ENCODE data around the gene VWC2L. TPM values are rescaled to one million over a fixed set of nuclear protein-coding genes. Genes with fewer than 3 reads are reported as not detected.

The VWC2L gene
- total and polyA plus RNA-seq, 2 experiments from 2014 or later: not detected

DNA sequence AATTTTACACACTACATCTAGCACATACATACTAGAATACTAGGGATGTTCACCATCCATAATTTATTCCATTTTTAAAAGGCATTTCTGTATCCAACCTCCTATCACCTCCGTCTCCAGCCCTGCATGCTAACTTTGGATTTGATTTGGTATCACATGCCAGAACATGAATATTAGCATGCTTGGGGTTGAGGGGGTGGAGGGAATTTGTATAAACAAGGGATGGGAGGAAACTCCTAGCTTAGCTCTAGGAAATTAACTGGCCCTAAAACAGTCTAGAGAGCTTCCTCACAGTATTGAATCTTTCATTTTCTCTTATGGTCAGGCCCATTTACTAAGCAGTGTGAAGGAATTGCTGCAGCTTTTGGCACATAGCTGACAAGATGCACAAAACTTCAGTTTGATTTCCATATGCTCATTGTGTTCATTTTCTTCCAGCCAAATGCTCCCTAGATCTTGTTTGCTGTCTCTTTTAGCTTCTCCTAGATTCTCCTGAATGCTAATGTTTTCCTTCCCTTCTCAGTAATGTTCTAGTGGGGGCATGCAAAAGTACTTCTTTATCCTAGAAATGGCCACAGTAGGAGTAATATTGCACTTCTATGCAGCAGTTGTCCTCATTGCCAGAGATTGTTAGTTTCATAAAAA lies 135.2 kb downstream of the VWC2L start (continued):
- TF ChIP-seq ZNF331 (CRISPR knock-in tag; IDR thresholded peaks at IDR 0.05; ENCODE audit: low read depth) (no peak), EZH2 (IDR thresholded peaks at IDR 0.05; ENCODE audit: low read depth, unreplicated experiment) (no peak), ZNF114 (CRISPR knock-in tag; IDR thresholded peaks at IDR 0.05) (no peak), CREB1 (CRISPR knock-in tag; IDR thresholded peaks at IDR 0.05; ENCODE audit: low read depth) (no peak), EZH2phosphoT487 (IDR thresholded peaks at IDR 0.05; ENCODE audit: unreplicated experiment) (no peak)
- TF ChIP-seq, protein P1, sequence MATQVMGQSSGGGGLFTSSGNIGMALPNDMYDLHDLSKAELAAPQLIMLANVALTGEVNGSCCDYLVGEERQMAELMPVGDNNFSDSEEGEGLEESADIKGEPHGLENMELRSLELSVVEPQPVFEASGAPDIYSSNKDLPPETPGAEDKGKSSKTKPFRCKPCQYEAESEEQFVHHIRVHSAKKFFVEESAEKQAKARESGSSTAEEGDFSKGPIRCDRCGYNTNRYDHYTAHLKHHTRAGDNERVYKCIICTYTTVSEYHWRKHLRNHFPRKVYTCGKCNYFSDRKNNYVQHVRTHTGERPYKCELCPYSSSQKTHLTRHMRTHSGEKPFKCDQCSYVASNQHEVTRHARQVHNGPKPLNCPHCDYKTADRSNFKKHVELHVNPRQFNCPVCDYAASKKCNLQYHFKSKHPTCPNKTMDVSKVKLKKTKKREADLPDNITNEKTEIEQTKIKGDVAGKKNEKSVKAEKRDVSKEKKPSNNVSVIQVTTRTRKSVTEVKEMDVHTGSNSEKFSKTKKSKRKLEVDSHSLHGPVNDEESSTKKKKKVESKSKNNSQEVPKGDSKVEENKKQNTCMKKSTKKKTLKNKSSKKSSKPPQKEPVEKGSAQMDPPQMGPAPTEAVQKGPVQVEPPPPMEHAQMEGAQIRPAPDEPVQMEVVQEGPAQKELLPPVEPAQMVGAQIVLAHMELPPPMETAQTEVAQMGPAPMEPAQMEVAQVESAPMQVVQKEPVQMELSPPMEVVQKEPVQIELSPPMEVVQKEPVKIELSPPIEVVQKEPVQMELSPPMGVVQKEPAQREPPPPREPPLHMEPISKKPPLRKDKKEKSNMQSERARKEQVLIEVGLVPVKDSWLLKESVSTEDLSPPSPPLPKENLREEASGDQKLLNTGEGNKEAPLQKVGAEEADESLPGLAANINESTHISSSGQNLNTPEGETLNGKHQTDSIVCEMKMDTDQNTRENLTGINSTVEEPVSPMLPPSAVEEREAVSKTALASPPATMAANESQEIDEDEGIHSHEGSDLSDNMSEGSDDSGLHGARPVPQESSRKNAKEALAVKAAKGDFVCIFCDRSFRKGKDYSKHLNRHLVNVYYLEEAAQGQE (IDR thresholded peaks at IDR 0.05; ENCODE audit: unreplicated experiment): no peak

DNA sequence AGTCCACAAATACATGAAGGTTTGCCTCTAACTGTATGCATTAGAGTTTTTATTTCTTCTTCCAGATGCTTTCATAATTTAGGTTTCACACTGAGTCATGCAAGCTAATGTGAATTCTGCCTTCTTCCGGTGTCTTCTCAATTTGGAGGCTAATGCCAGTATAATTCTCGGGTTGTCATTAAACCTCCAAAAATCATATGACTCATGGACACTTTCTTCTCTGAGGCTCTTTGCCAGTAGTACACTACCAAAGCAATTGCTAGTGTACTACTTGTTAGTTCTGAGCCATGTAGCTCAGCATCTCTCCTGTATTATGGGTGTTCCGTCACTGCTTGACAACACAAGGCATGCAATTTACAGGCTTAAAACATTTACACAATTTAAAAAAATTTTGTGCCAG lies 137.1 kb downstream of the VWC2L start:
- H4K20me1 ChIP-seq (replicated peaks; ENCODE audit: insufficient read depth): no peaks in the 10 kb centered on the region
- H3K27ac Mint-ChIP-seq: no peak overlapping the region
- H3K27me3 ChIP-seq (ENCODE audit: insufficient read depth): no peaks in the 10 kb centered on the region
- no peaks in the 10 kb centered on the region for H3K79me2 ChIP-seq (replicated peaks; ENCODE audit: insufficient read depth)
- no peaks in the 10 kb centered on the region for H3K27me3 Mint-ChIP-seq (ENCODE audit: insufficient read depth, low read depth, poor library complexity)
- no peaks in the 10 kb centered on the region for H3K4me1 ChIP-seq (ENCODE audit: insufficient read depth)
- H3K4me3 ChIP-seq: no peak overlapping the region
- H3K36me3 Mint-ChIP-seq (ENCODE audit: low read depth): no peaks in the 10 kb centered on the region
- H2AFZ ChIP-seq: no peak overlapping the region
- H3K36me3 ChIP-seq (ENCODE audit: insufficient read depth): no peaks in the 10 kb centered on the region
- DNase-seq (ENCODE audit: low spot score) (no peak), ATAC-seq (no peak)
- no peaks in the 10 kb centered on the region for H3F3A ChIP-seq (replicated peaks; ENCODE audit: low read depth)
- no peak overlapping the region for H3K4me3 Mint-ChIP-seq
- no peaks in the 10 kb centered on the region for H3K9me3 Mint-ChIP-seq
- H3K4me2 ChIP-seq: no peak overlapping the region
- H3K4me1 Mint-ChIP-seq: no peaks in the 10 kb centered on the region
- H3K9me2 ChIP-seq (ENCODE audit: insufficient read depth): no peaks in the 10 kb centered on the region
- TF ChIP-seq, protein P2, sequence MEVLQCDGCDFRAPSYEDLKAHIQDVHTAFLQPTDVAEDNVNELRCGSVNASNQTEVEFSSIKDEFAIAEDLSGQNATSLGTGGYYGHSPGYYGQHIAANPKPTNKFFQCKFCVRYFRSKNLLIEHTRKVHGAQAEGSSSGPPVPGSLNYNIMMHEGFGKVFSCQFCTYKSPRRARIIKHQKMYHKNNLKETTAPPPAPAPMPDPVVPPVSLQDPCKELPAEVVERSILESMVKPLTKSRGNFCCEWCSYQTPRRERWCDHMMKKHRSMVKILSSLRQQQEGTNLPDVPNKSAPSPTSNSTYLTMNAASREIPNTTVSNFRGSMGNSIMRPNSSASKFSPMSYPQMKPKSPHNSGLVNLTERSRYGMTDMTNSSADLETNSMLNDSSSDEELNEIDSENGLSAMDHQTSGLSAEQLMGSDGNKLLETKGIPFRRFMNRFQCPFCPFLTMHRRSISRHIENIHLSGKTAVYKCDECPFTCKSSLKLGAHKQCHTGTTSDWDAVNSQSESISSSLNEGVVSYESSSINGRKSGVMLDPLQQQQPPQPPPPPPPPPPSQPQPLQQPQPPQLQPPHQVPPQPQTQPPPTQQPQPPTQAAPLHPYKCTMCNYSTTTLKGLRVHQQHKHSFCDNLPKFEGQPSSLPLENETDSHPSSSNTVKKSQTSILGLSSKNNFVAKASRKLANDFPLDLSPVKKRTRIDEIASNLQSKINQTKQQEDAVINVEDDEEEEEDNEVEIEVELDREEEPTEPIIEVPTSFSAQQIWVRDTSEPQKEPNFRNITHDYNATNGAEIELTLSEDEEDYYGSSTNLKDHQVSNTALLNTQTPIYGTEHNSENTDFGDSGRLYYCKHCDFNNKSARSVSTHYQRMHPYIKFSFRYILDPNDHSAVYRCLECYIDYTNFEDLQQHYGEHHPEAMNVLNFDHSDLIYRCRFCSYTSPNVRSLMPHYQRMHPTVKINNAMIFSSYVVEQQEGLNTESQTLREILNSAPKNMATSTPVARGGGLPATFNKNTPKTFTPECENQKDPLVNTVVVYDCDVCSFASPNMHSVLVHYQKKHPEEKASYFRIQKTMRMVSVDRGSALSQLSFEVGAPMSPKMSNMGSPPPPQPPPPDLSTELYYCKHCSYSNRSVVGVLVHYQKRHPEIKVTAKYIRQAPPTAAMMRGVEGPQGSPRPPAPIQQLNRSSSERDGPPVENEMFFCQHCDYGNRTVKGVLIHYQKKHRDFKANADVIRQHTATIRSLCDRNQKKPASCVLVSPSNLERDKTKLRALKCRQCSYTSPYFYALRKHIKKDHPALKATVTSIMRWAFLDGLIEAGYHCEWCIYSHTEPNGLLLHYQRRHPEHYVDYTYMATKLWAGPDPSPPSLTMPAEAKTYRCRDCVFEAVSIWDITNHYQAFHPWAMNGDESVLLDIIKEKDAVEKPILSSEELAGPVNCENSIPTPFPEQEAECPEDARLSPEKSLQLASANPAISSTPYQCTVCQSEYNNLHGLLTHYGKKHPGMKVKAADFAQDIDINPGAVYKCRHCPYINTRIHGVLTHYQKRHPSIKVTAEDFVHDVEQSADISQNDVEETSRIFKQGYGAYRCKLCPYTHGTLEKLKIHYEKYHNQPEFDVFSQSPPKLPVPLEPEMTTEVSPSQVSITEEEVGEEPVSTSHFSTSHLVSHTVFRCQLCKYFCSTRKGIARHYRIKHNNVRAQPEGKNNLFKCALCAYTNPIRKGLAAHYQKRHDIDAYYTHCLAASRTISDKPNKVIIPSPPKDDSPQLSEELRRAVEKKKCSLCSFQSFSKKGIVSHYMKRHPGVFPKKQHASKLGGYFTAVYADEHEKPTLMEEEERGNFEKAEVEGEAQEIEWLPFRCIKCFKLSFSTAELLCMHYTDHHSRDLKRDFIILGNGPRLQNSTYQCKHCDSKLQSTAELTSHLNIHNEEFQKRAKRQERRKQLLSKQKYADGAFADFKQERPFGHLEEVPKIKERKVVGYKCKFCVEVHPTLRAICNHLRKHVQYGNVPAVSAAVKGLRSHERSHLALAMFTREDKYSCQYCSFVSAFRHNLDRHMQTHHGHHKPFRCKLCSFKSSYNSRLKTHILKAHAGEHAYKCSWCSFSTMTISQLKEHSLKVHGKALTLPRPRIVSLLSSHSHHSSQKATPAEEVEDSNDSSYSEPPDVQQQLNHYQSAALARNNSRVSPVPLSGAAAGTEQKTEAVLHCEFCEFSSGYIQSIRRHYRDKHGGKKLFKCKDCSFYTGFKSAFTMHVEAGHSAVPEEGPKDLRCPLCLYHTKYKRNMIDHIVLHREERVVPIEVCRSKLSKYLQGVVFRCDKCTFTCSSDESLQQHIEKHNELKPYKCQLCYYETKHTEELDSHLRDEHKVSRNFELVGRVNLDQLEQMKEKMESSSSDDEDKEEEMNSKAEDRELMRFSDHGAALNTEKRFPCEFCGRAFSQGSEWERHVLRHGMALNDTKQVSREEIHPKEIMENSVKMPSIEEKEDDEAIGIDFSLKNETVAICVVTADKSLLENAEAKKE (CRISPR knock-in tag; IDR thresholded peaks at IDR 0.05): no peak
- TF ChIP-seq EZH2phosphoT487 (IDR thresholded peaks at IDR 0.05; ENCODE audit: unreplicated experiment) (no peak), POLR2AphosphoS5 (IDR thresholded peaks at IDR 0.05; ENCODE audit: low read depth) (no peak)
- H3K27ac ChIP-seq (ENCODE audit: low read depth): no peak overlapping the region

All from GM23338 (cell line).